ENCODE data around the gene NAGS.

The NAGS gene

GRCh38 chr17:44038604-44039011 lies 34.2 kb downstream of the NAGS start:
- Histone ChIP-seq H3K36me3 (ENCODE audit: low read length) (peaks cover 7% of the 10 kb centered on the region), H3K4me2 (ENCODE audit: low read depth, low read length, poor library complexity, severe bottlenecking) (no peak overlapping the region), H3K9me3 (ENCODE audit: insufficient read depth, low read length) (no peaks in the 10 kb centered on the region), H3K27me3 (ENCODE audit: low read length) (no peaks in the 10 kb centered on the region), H3K27ac (ENCODE audit: low read depth, low read length) (no peak overlapping the region), H2AFZ (ENCODE audit: low read depth, low read length, severe bottlenecking) (no peak overlapping the region), H3K79me2 (ENCODE audit: insufficient read depth, low read length) (peaks cover 34% of the 10 kb centered on the region), H3K9ac (ENCODE audit: low read length) (no peak overlapping the region), H3K4me3 (ENCODE audit: insufficient read depth, low read length, poor library complexity, severe bottlenecking) (no peak overlapping the region), H3K9me2 (replicated peaks; ENCODE audit: insufficient read depth, low read length) (no peaks in the 10 kb centered on the region), H4K20me1 (ENCODE audit: low read depth, low read length) (no peaks in the 10 kb centered on the region), H3F3A (ENCODE audit: insufficient read depth) (peaks cover 5% of the 10 kb centered on the region; the same call in 1 of the 2 replicates)
- TF ChIP-seq EZH2phosphoT487 (conservative IDR thresholded peaks at IDR 0.05; ENCODE audit: low read length), result no peak
- TF ChIP-seq CTCF (IDR thresholded peaks at IDR 0.05; ENCODE audit: insufficient read depth, low read length, poor library complexity, severe bottlenecking), result no peak

- H2AFZ ChIP-seq (ENCODE audit: low read depth, low read length, severe bottlenecking), result no peak overlapping the region
- H3K27me3 ChIP-seq (ENCODE audit: low read length), result no peaks in the 10 kb centered on the region
- peaks cover 7% of the 10 kb centered on the region for H3K36me3 ChIP-seq (ENCODE audit: low read length)
- no peak for TF ChIP-seq EZH2phosphoT487 (conservative IDR thresholded peaks at IDR 0.05; ENCODE audit: low read length)
- no peak for TF ChIP-seq CTCF (IDR thresholded peaks at IDR 0.05; ENCODE audit: insufficient read depth, low read length, poor library complexity, severe bottlenecking)
- H3K9me3 ChIP-seq (ENCODE audit: insufficient read depth, low read length), result no peaks in the 10 kb centered on the region
- no peaks in the 10 kb centered on the region for H4K20me1 ChIP-seq (ENCODE audit: low read depth, low read length)
- H3K27ac ChIP-seq (ENCODE audit: low read depth, low read length), result no peak overlapping the region
- peaks cover 46% of the 10 kb centered on the region for H3K79me2 ChIP-seq (ENCODE audit: insufficient read depth, low read length)
- H3K9me2 ChIP-seq (replicated peaks; ENCODE audit: insufficient read depth, low read length), result no peaks in the 10 kb centered on the region
- no peak overlapping the region for H3K9ac ChIP-seq (ENCODE audit: low read length)
- no peak overlapping the region for H3K4me2 ChIP-seq (ENCODE audit: low read depth, low read length, poor library complexity, severe bottlenecking)
- no peak overlapping the region for H3K4me3 ChIP-seq (ENCODE audit: insufficient read depth, low read length, poor library complexity, severe bottlenecking)
- peaks cover 5% of the 10 kb centered on the region; the same call in 1 of the 2 replicates for H3F3A ChIP-seq (ENCODE audit: insufficient read depth)
Observed at GRCh38 chr17:44039829-44040635, 35.6 kb downstream of the NAGS start.

GRCh38 chr17:44043272-44043696 lies 38.9 kb downstream of the NAGS start:
- Histone ChIP-seq H3K9me2 (replicated peaks; ENCODE audit: insufficient read depth, low read length) (no peaks in the 10 kb centered on the region), H3K4me2 (ENCODE audit: low read depth, low read length, poor library complexity, severe bottlenecking) (no peak overlapping the region), H4K20me1 (ENCODE audit: low read depth, low read length) (no peaks in the 10 kb centered on the region), H3K9ac (ENCODE audit: low read length) (no peak overlapping the region), H2AFZ (ENCODE audit: low read depth, low read length, severe bottlenecking) (no peak overlapping the region), H3K36me3 (ENCODE audit: low read length) (peaks cover 8% of the 10 kb centered on the region), H3F3A (ENCODE audit: insufficient read depth) (peaks cover 9% of the 10 kb centered on the region; the same call in 1 of the 2 replicates), H3K79me2 (ENCODE audit: insufficient read depth, low read length) (peaks cover 64% of the 10 kb centered on the region), H3K27ac (ENCODE audit: low read depth, low read length) (no peak overlapping the region), H3K27me3 (ENCODE audit: low read length) (no peaks in the 10 kb centered on the region), H3K4me3 (ENCODE audit: insufficient read depth, low read length, poor library complexity, severe bottlenecking) (no peak overlapping the region), H3K9me3 (ENCODE audit: insufficient read depth, low read length) (no peaks in the 10 kb centered on the region)
- TF ChIP-seq CTCF (IDR thresholded peaks at IDR 0.05; ENCODE audit: insufficient read depth, low read length, poor library complexity, severe bottlenecking) (no peak), EZH2phosphoT487 (conservative IDR thresholded peaks at IDR 0.05; ENCODE audit: low read length) (no peak)
